Measurements from ENCODE around the gene CSGALNACT2. TPM values are rescaled to one million over a fixed set of nuclear protein-coding genes. Genes with fewer than 3 reads are reported as not detected.

The CSGALNACT2 gene
- total and polyA plus RNA-seq, 4 donors: 4.1 to 11.0 (median 6.1) TPM

- TF ChIP-seq RAD21 (IDR thresholded peaks at IDR 0.05) (peak; percentile 52 to 70), YY1 (IDR thresholded peaks at IDR 0.05) (no peak), HNF4A (conservative IDR thresholded peaks at IDR 0.05) (no peak), NR2F2 (IDR thresholded peaks at IDR 0.05) (no peak), REST (IDR thresholded peaks at IDR 0.05) (no peak), MAX (IDR thresholded peaks at IDR 0.05) (no peak)
- TF ChIP-seq, protein P1, sequence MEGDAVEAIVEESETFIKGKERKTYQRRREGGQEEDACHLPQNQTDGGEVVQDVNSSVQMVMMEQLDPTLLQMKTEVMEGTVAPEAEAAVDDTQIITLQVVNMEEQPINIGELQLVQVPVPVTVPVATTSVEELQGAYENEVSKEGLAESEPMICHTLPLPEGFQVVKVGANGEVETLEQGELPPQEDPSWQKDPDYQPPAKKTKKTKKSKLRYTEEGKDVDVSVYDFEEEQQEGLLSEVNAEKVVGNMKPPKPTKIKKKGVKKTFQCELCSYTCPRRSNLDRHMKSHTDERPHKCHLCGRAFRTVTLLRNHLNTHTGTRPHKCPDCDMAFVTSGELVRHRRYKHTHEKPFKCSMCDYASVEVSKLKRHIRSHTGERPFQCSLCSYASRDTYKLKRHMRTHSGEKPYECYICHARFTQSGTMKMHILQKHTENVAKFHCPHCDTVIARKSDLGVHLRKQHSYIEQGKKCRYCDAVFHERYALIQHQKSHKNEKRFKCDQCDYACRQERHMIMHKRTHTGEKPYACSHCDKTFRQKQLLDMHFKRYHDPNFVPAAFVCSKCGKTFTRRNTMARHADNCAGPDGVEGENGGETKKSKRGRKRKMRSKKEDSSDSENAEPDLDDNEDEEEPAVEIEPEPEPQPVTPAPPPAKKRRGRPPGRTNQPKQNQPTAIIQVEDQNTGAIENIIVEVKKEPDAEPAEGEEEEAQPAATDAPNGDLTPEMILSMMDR (IDR thresholded peaks at IDR 0.05; ENCODE audit: low read depth, low read length, missing input control): peak; percentile 47
- Histone ChIP-seq H3K27ac (ENCODE audit: low read depth in 1 of 2, low read length in 2 of 2) (no peak overlapping the region), H3K4me3 (ENCODE audit: low read depth in 1 of 3, low read length in 3 of 3) (no peak overlapping the region), H3K27me3 (ENCODE audit: control insufficient read depth in 4 of 4, insufficient read depth in 4 of 4, low read length in 3 of 4) (no peaks in the 10 kb centered on the region), H3K36me3 (ENCODE audit: control insufficient read depth in 4 of 4, insufficient read depth in 3 of 4, low read depth in 1 of 4, low read length in 3 of 4) (no peaks in the 10 kb centered on the region), H3K9ac (ENCODE audit: low read depth in 1 of 2, low read length in 2 of 2) (no peak overlapping the region), H3K4me1 (ENCODE audit: control insufficient read depth in 4 of 4, insufficient read depth in 4 of 4, low read length in 3 of 4) (peaks cover 0 to 4% (median 2%) of the 10 kb centered on the region in 4 donors), H3K9me3 (ENCODE audit: control insufficient read depth in 4 of 4, low read length in 3 of 4) (no peaks in the 10 kb centered on the region)
- WGBS: 68% methylated on average over 11 of the region's 11 CpGs
- no peak for DNase-seq (ENCODE audit: low spot score)
Observed at GRCh38 chr10:43204943-43205671, 66.9 kb downstream of the CSGALNACT2 start.

DNA sequence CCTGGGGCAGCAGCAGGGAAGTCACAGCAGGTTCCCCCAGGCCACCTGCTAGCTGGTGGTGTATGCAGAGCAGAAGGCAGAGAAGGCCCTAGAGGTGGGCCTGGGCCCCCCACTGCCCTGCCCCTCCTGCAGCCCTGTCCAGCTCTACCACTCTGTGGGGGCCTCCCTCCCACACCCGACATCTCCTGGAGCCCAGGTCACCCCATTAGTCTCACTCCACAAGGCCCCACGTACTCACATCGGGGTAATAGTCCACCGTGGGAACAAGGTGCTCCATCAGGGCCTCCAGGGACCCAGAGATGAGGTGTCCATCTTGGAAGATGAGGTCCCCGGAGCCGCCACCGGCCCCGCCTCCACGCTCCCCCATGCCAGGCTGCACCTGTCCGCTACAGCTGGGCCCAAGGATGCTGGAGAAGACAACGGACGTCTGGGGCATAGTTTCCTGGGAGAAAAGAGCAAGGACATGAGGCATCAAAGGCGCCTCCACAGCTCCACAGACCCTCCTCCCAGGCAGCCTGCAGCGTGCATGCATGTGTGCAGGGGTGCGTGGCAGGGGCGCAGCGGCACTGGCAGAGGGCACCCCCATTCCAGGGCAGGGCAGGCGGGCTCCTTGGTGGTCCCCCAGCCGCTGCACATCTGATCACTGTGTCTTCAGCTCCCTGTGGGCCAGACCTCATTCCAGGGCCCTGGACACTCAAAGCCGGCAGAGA lies 67.6 kb downstream of the CSGALNACT2 start:
- H3K27me3 ChIP-seq (ENCODE audit: control insufficient read depth in 4 of 4, insufficient read depth in 4 of 4, low read length in 3 of 4): no peaks in the 10 kb centered on the region
- no peak for DNase-seq (ENCODE audit: low spot score)
- H3K36me3 ChIP-seq (ENCODE audit: control insufficient read depth in 4 of 4, insufficient read depth in 3 of 4, low read depth in 1 of 4, low read length in 3 of 4): no peaks in the 10 kb centered on the region
- no peak overlapping the region for H3K27ac ChIP-seq (ENCODE audit: low read depth in 1 of 2, low read length in 2 of 2)
- H3K4me3 ChIP-seq (ENCODE audit: low read depth in 1 of 3, low read length in 3 of 3): no peak overlapping the region
- TF ChIP-seq RAD21 (IDR thresholded peaks at IDR 0.05) (no peak), HNF4G (IDR thresholded peaks at IDR 0.05) (no peak), HNF4A (conservative IDR thresholded peaks at IDR 0.05) (no peak), JUND (IDR thresholded peaks at IDR 0.05) (no peak), NR2F2 (IDR thresholded peaks at IDR 0.05) (no peak)
- TF ChIP-seq, protein P1 (IDR thresholded peaks at IDR 0.05; ENCODE audit: low read depth, low read length, missing input control): no peak
- 94% methylated on average over 20 of the region's 20 CpGs for WGBS
- H3K4me1 ChIP-seq (ENCODE audit: control insufficient read depth in 4 of 4, insufficient read depth in 4 of 4, low read length in 3 of 4): peaks cover 0 to 4% (median 2%) of the 10 kb centered on the region in 4 donors
- H3K9me3 ChIP-seq (ENCODE audit: control insufficient read depth in 4 of 4, low read length in 3 of 4): no peaks in the 10 kb centered on the region
- no peak overlapping the region for H3K9ac ChIP-seq (ENCODE audit: low read depth in 1 of 2, low read length in 2 of 2)
